ENCODE results near the gene POLR3E.
"Not testable (repeated sequence)": the region's sequence is repeated elsewhere in the genome, so short reads cannot be mapped to it uniquely, and the experiment has no call there.

Gene POLR3E

GRCh38 chr16:22346483-22346882, 49.3 kb downstream of the POLR3E start:
- POLR2A ChIA-PET: no interaction called here
- CTCF ChIA-PET: interaction anchor here (1.4 to 1.7 kb wide), 2 partner anchors 25 to 27 kb away, joined by 6 to 9 read pairs; no protein-coding TSS in a partner anchor
- H3K4me3 ChIP-seq (ENCODE audit: low read depth, low read length): no peak overlapping the region
- TF ChIP-seq CTCF (IDR thresholded peaks at IDR 0.05; ENCODE audit: insufficient read depth, low read length, missing control alignments): no peak
- DNase-seq (ENCODE audit: low read depth, low spot score): no peak

GRCh38 chr16:22347100-22347820, 50.1 kb downstream of the POLR3E start:
- TF ChIP-seq CTCF (IDR thresholded peaks at IDR 0.05; ENCODE audit: insufficient read depth, low read length, missing control alignments): no peak
- ChIA-PET POLR2A (no interaction called here), CTCF (no interaction called here)
- H3K4me3 ChIP-seq (ENCODE audit: low read depth, low read length): no peak overlapping the region
- no peak for DNase-seq (ENCODE audit: low read depth, low spot score)

DNA sequence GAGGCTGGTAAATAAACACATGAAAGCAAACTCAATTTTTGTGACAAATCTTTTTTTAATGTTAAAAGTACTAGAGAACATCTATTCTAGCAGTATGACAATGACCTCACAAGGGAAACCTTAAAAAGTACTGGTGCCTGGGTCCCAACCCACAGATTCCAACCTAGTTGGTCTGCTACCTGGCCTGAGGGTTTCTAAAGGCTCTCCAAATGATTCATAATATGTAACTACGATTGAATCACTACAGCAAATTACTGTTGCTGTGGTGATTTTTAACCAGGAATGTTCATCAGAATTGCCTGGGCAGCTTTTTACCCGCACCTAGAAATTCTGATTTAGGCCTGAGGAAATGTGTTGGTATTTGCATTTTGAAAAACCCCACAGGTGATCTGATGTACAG, 51.1 kb downstream of the POLR3E start:
- TF ChIP-seq CTCF (IDR thresholded peaks at IDR 0.05; ENCODE audit: insufficient read depth, low read length, missing control alignments): no peak
- ChIA-PET CTCF (interaction anchor here (0.6 to 1.0 kb wide), 2 partner anchors 8 to 48 kb away, joined by 3 to 4 read pairs; no protein-coding TSS in a partner anchor), POLR2A (no interaction called here)
- H3K4me3 ChIP-seq (ENCODE audit: low read depth, low read length): no peak overlapping the region
- no peak for DNase-seq (ENCODE audit: low read depth, low spot score)

DNA sequence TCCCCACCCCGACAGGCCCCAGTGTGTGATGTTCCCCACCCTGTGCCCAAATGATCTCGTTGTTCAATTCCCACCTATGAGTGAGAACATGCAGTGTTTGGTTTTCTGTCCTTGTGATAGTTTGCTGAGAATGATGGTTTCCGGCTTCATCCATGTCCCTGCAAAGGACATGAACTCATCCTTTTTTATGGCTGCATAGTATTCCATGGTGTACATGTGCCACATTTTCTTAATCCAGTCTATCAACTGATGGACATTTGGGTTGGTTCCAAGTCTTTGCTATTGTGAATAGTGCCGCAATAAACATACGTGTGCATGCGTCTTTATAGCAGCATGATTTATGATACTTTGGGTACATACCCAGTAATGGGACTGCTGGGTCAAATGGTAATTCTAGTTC, 53.8 kb downstream of the POLR3E start:
- H3K4me3 ChIP-seq (ENCODE audit: low read depth, low read length); POLR2A ChIA-PET; DNase-seq (ENCODE audit: low read depth, low spot score): not testable (repeated sequence)
- CTCF ChIA-PET: interaction anchor here (0.9 kb wide), 1 partner anchor 21 kb away, joined by 3 read pairs; no protein-coding TSS in a partner anchor

DNA sequence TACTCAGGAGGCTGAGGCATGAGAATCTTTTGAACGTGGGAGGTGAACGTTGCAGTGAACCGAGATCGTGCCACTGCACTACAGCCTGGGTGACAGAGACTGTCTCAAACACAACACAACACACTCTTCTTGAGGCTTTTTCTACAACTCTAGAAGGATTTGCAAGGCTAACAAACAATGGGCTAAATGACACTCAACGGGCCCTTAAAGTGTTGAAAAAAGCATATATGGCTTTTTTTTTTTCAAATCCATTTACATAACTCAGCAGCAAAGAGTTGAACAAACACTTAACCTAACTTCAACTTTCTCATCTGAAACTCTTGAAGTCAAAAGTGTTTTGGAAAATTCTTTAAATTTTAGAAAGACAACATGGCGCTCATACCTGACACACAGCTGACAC, 54.9 kb downstream of the POLR3E start:
- TF ChIP-seq CTCF (IDR thresholded peaks at IDR 0.05; ENCODE audit: insufficient read depth, low read length, missing control alignments): no peak
- no peak overlapping the region for H3K4me3 ChIP-seq (ENCODE audit: low read depth, low read length)
- ChIA-PET POLR2A (no interaction called here), CTCF (interaction anchor here (1.3 to 1.5 kb wide), 2 partner anchors 29 to 39 kb away, joined by 3 to 5 read pairs; no protein-coding TSS in a partner anchor)
- no peak for DNase-seq (ENCODE audit: low read depth, low spot score)

DNA sequence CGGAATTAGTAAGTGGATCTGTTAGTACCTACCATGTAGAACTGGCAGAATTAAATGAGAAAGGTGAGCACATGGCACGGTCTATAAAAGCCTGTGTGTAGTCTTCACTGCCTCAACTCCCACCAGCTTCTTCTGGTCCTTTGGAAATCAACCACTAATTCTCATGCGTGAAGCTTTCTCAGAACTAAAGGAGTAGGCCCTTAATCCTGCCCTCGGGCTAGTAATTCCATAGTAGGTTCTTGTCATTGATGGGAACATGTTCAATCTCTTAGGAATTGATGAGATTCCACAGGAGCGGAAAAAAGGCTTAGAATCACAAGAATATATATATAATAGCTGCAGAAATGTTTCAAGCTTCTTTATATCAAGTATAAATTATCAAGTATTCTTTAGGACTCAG, 55.5 kb downstream of the POLR3E start:
- POLR2A ChIA-PET: interaction anchor here (0.7 kb wide), 1 partner anchor 19 kb away, joined by 4 read pairs; no protein-coding TSS in a partner anchor
- no peak for DNase-seq (ENCODE audit: low read depth, low spot score)
- no peak overlapping the region for H3K4me3 ChIP-seq (ENCODE audit: low read depth, low read length)
- no peak for TF ChIP-seq CTCF (IDR thresholded peaks at IDR 0.05; ENCODE audit: insufficient read depth, low read length, missing control alignments)
- CTCF ChIA-PET: interaction anchor here (1.3 to 1.6 kb wide), 4 partner anchors 10 to 39 kb away, joined by 3 to 6 read pairs (median 4); no protein-coding TSS in a partner anchor

Measured in AG04449 (cell line).